GM12878 (cell line): ENCODE results near the gene RAP1B. TPM values are rescaled to one million over a fixed set of nuclear protein-coding genes. Genes with fewer than 3 reads are reported as not detected.

Source experiments
- ATAC-seq: fragments of 200-7000 bp; cut with Tn5 transposase; 3 replicates; pipeline ENCODE4 v1.9.1; 2020; ENCODE audit warnings: mild to moderate bottlenecking, moderate library complexity
- BruUV-seq: library from RNA; stranded (reverse); fragments of 400-500 nt; replicated peaks from 2 replicates; lab custom pipeline; 2021; lab: Mats Ljungman, UMichigan
- CTCF ChIA-PET: fragments of 300-600 bp; sonication (Branson Sonifier 250); formaldehyde crosslinking; extraction: SDS; loops from one replicate; lab custom pipeline; 2021; ENCODE audit warnings: inconsistent platforms; lab: Yijun Ruan, JAX
- POLR2A ChIA-PET: fragments of 350-600 bp; formaldehyde crosslinking; extraction: SDS; loops from one replicate; lab custom pipeline; 2021; ENCODE audit warnings: inconsistent platforms; lab: Charles Lee
- RAD21 ChIA-PET: fragments of 300-600 bp; sonication (Branson Sonifier 250); formaldehyde crosslinking; loops from one replicate; lab custom pipeline; 2023; ENCODE audit warnings: antibody characterized with exemption; ENCODE audit not compliant: unreplicated experiment; lab: Charles Lee
- SMC1A ChIA-PET: fragments of 300-600 bp; sonication (Branson Sonifier 250); formaldehyde crosslinking; loops from one replicate; lab custom pipeline; 2023; ENCODE audit not compliant: unreplicated experiment, uncharacterized antibody; lab: Charles Lee
- DNase-seq: peaks from one replicate; pipeline ENCODE4 v3.0.0-alpha.2; 2011; ENCODE audit warnings: low read depth, low spot score
- FAIRE-seq: peaks from 3 replicates; lab custom pipeline; 2011; peaks lifted over from hg19 to GRCh38; lab: Jason Lieb, UNC
- H2AFZ ChIP-seq: 2 replicates; pipeline ENCODE4 v1.6.0; 2011; ENCODE audit warnings: low read depth, low read length, control low read depth; ENCODE audit not compliant: control insufficient read depth
- H3K27ac ChIP-seq: 2 replicates; pipeline ENCODE4 v1.5.1; 2011; ENCODE audit warnings: control low read depth; ENCODE audit not compliant: control insufficient read depth, insufficient read depth
- H3K27me3 ChIP-seq, 2 experiments: replicated peaks in 1 of 2; 2 replicates each; pipeline versions ENCODE4 v1.6.0 to v1.6.1; 2011; ENCODE audit warnings: low read length in 1 of 2; ENCODE audit not compliant: control insufficient read depth in 2 of 2, insufficient read depth in 2 of 2
- H3K36me3 ChIP-seq, 2 experiments: 2 replicates each; pipeline ENCODE4 v1.5.1; 2011; ENCODE audit warnings: low read length in 1 of 2; ENCODE audit not compliant: control insufficient read depth in 2 of 2, insufficient read depth in 2 of 2
- H3K4me1 ChIP-seq: 2 replicates; pipeline ENCODE4 v1.6.1; 2011; ENCODE audit warnings: mild to moderate bottlenecking, low read length, moderate library complexity, mixed read lengths; ENCODE audit not compliant: control insufficient read depth, insufficient read depth
- H3K4me2 ChIP-seq: 2 replicates; pipeline ENCODE4 v1.6.0; 2011; ENCODE audit warnings: control low read depth; ENCODE audit not compliant: control insufficient read depth, insufficient read depth
- H3K4me3 ChIP-seq: fragments of 200-600 bp; sonication (generic); 2 replicates; pipeline ENCODE4 v1.5.1; 2016
- H3K79me2 ChIP-seq: 2 replicates; pipeline ENCODE4 v1.6.0; 2011; ENCODE audit warnings: low read length; ENCODE audit not compliant: control insufficient read depth, insufficient read depth
- H3K9ac ChIP-seq: 2 replicates; pipeline ENCODE4 v1.8.0; 2011; ENCODE audit warnings: low read length, control low read depth, mixed read lengths; ENCODE audit not compliant: control insufficient read depth, insufficient read depth
- H3K9me3 ChIP-seq: replicated peaks from 3 replicates; pipeline ENCODE4 v1.5.1; 2011; ENCODE audit warnings: mild to moderate bottlenecking, low read length; ENCODE audit not compliant: control insufficient read depth, insufficient read depth
- H4K20me1 ChIP-seq: 2 replicates; pipeline ENCODE4 v1.6.0; 2011; ENCODE audit not compliant: control insufficient read depth, insufficient read depth
- EZH2 ChIP-seq: IDR thresholded peaks from 2 replicates; pipeline ENCODE4 v1.6.1; 2012; ENCODE audit warnings: low read depth, mild to moderate bottlenecking, control low read depth, inconsistent platforms, low read length, borderline replicate concordance; ENCODE audit not compliant: control insufficient read depth
- NFIC ChIP-seq: IDR thresholded peaks from 2 replicates; pipeline ENCODE4 v1.6.1; 2012; ENCODE audit warnings: low read depth, mild to moderate bottlenecking, inconsistent platforms, low read length, moderate library complexity
- PBX3 ChIP-seq: IDR thresholded peaks from 2 replicates; pipeline ENCODE4 v1.6.1; 2011; ENCODE audit warnings: mild to moderate bottlenecking, low read depth, low read length, moderate library complexity; ENCODE audit not compliant: insufficient replicate concordance
- SMC3 ChIP-seq: IDR thresholded peaks from 2 replicates; pipeline ENCODE4 v1.6.1; 2011; ENCODE audit warnings: low read length, improper control_type of control experiment, borderline replicate concordance
- SREBF1 ChIP-seq: IDR thresholded peaks from 2 replicates; pipeline ENCODE4 v1.6.1; 2012; ENCODE audit warnings: mild to moderate bottlenecking, low read length
- SRF ChIP-seq, 2 experiments: IDR thresholded peaks; 2 replicates each; pipeline ENCODE4 v1.6.1; 2011; ENCODE audit warnings: low read depth in 2 of 2, low read length in 2 of 2, mild to moderate bottlenecking in 1 of 2, moderate library complexity in 1 of 2
- TBL1XR1 ChIP-seq: IDR thresholded peaks from 2 replicates; pipeline ENCODE4 v1.6.1; 2012; ENCODE audit warnings: low read depth, low read length, improper control_type of control experiment
- ZZZ3 ChIP-seq: IDR thresholded peaks from 2 replicates; pipeline ENCODE4 v1.6.1; 2011; ENCODE audit warnings: low read depth; ENCODE audit not compliant: control insufficient read depth, insufficient read length
- WGBS: methylation state at CpG from one replicate; pipeline ENCODE4 v1.1.6; 2016; ENCODE audit warnings: low lambda C conversion rate; ENCODE audit not compliant: insufficient replicate concordance, insufficient coverage; ENCODE audit errors: missing lambda C conversion rate; 5-methylcytosine and 5-hydroxymethylcytosine counted together
- in situ Hi-C: fragments of 300-500 bp; cut with MboI; formaldehyde crosslinking; loops from 9 replicates; pipeline ENCODE4 v1.14.3; 2018; ENCODE audit warnings: mixed read lengths
- intact Hi-C: fragments of 100-400 bp; cut with micrococcal nuclease; formaldehyde crosslinking; loops from one replicate; pipeline ENCODE4 v1.14.2; 2022; ENCODE audit not compliant: unreplicated experiment
- polyA plus RNA-seq, 11 experiments: library from polyadenylated mRNA; depleted of rRNA in 4 of 11; unstranded in 6 of 11; stranded (reverse) in 5 of 11; fragments of >200 nt; fragmentation: Nextera tagmentation in 4 of 11; fragmentation: Illumina TruSeq in 1 of 11; extraction: Ambion mirVana in 4 of 11; extraction: Trizol in 1 of 11; gene quantifications; 1 replicate in 1 of 11; 2 replicates in 10 of 11; pipeline versions ENCODE4 v1.2.1 to v1.2.3, GENCODE V29; 2011 to 2016; ENCODE audit warnings: inconsistent platforms in 2 of 11, missing spikeins in 2 of 11, low read depth in 1 of 11
- total RNA-seq, 4 experiments: library from RNA; depleted of rRNA in 3 of 4; stranded (reverse); fragments of >200 nt in 3 of 4; fragmentation: Illumina TruSeq in 1 of 4; extraction: Trizol in 1 of 4; gene quantifications; 2 replicates each; pipeline versions ENCODE4 v1.2.1 to v1.2.3, GENCODE V29; 2013 to 2021

RAP1B gene
- total and polyA plus RNA-seq, 10 of the 15 experiments (the other 5 are each of a cell fraction or from before 2014, with no cell fraction given), result 88.9 to 219 (median 127) TPM

- no TSS peak for BruUV-seq
- ATAC-seq (no peak), DNase-seq (no peak), FAIRE-seq (no peak)
- in situ Hi-C loops, result no loop called here
- H3K79me2 ChIP-seq, result no peaks in the 10 kb centered on the region
- no peaks in the 10 kb centered on the region for H3K27me3 ChIP-seq
- CTCF ChIA-PET, result no interaction called here
- no peak overlapping the region for H3K9ac ChIP-seq
- TF ChIP-seq NFIC (no peak), PBX3 (no peak), EZH2 (no peak), SREBF1 (no peak), SMC3 (no peak), ZZZ3 (no peak), TBL1XR1 (no peak), SRF (IDR thresholded peaks at IDR 0.05; ENCODE audit: low read depth in 2 of 2, low read length in 2 of 2) (no peak)
- no peak overlapping the region for H3K4me3 ChIP-seq
- no peak overlapping the region for H3K4me2 ChIP-seq
- no peak overlapping the region for H3K27ac ChIP-seq
- no peak overlapping the region for H2AFZ ChIP-seq
- H3K36me3 ChIP-seq, result no peaks in the 10 kb centered on the region
- RAD21 ChIA-PET, result interaction anchor here (1.0 kb wide), 1 partner anchor 15 kb away, joined by 3 read pairs; no protein-coding TSS in a partner anchor
- H3K4me1 ChIP-seq, result peaks cover 8% of the 10 kb centered on the region; the same call in 1 of the 2 replicates
- SMC1A ChIA-PET, result interaction anchor here (1.0 to 1.5 kb wide), 2 partner anchors 9 to 15 kb away, joined by 3 to 4 read pairs; partner anchors contain the start of gene RAP1B
- 69% methylated on average over 4 of the region's 4 CpGs for WGBS
- intact Hi-C loops, result no loop called here
- peaks cover 1% of the 10 kb centered on the region; the same call in 2 of the 3 replicates for H3K9me3 ChIP-seq
- H4K20me1 ChIP-seq, result no peaks in the 10 kb centered on the region
- POLR2A ChIA-PET, result no interaction called here
Observed at GRCh38 chr12:68595241-68595640, 15.5 kb upstream of the RAP1B start.
